GM12878 (cell line): ENCODE measurements around the gene SAMSN1. TPM values are rescaled to one million over a fixed set of nuclear protein-coding genes. Genes with fewer than 3 reads are reported as not detected.

ENCODE experiments used
- BCL11A ChIP-seq: IDR thresholded peaks from 2 replicates; pipeline ENCODE4 v1.6.1; 2011; ENCODE audit warnings: low read depth, low read length
- CEBPB ChIP-seq, 2 experiments: fragments of 150-350 bp in 1 of 2; IDR thresholded peaks; 2 replicates each; pipeline ENCODE4 v1.6.1; 2012 to 2014; ENCODE audit warnings: low read depth in 2 of 2, low read length in 2 of 2, borderline replicate concordance in 1 of 2, inconsistent platforms in 1 of 2
- HCFC1 ChIP-seq: fragments of 150-350 bp; IDR thresholded peaks from 2 replicates; pipeline ENCODE4 v1.6.1; 2014; ENCODE audit warnings: low read length
- IKZF1 ChIP-seq: fragments of 450-650 bp; conservative IDR thresholded peaks from 2 replicates; pipeline ENCODE4 v1.6.1; 2017; ENCODE audit warnings: antibody characterized with exemption, mild to moderate bottlenecking
- JUNB ChIP-seq: IDR thresholded peaks from 2 replicates; pipeline ENCODE4 v1.6.1; 2016; ENCODE audit warnings: antibody characterized with exemption, mild to moderate bottlenecking
- MEF2B ChIP-seq: fragments of 450-650 bp; IDR thresholded peaks from 2 replicates; pipeline ENCODE4 v1.6.1; 2018; ENCODE audit warnings: mild to moderate bottlenecking, moderate library complexity; ENCODE audit not compliant: partially characterized antibody, poor library complexity, severe bottlenecking
- MYB ChIP-seq: fragments of 150-350 bp; IDR thresholded peaks from 2 replicates; pipeline ENCODE4 v1.6.1; 2014; ENCODE audit warnings: mild to moderate bottlenecking, low read depth, low read length, borderline replicate concordance
- NBN ChIP-seq: fragments of 450-650 bp; IDR thresholded peaks from 2 replicates; pipeline ENCODE4 v1.6.1; 2016
- PML ChIP-seq: IDR thresholded peaks from 2 replicates; pipeline ENCODE4 v1.6.1; 2012; ENCODE audit warnings: low read length, inconsistent platforms
- RUNX3 ChIP-seq: IDR thresholded peaks from 2 replicates; pipeline ENCODE4 v1.6.1; 2012; ENCODE audit warnings: low read length, inconsistent platforms
- SREBF1 ChIP-seq: IDR thresholded peaks from 2 replicates; pipeline ENCODE4 v1.6.1; 2012; ENCODE audit warnings: mild to moderate bottlenecking, low read length
- SREBF2 ChIP-seq: IDR thresholded peaks from 2 replicates; pipeline ENCODE4 v1.6.1; 2012; ENCODE audit warnings: mild to moderate bottlenecking, low read length
- SRF ChIP-seq, 2 experiments: IDR thresholded peaks; 2 replicates each; pipeline ENCODE4 v1.6.1; 2011; ENCODE audit warnings: low read depth in 2 of 2, low read length in 2 of 2, mild to moderate bottlenecking in 1 of 2, moderate library complexity in 1 of 2
- ZNF384 ChIP-seq: IDR thresholded peaks from 2 replicates; pipeline ENCODE4 v1.6.1; 2012; ENCODE audit warnings: low read depth, mild to moderate bottlenecking, low read length, improper control_type of control experiment, borderline replicate concordance
- polyA plus RNA-seq, 11 experiments: library from polyadenylated mRNA; depleted of rRNA in 4 of 11; unstranded in 6 of 11; stranded (reverse) in 5 of 11; fragments of >200 nt; fragmentation: Nextera tagmentation in 4 of 11; fragmentation: Illumina TruSeq in 1 of 11; extraction: Ambion mirVana in 4 of 11; extraction: Trizol in 1 of 11; gene quantifications; 1 replicate in 1 of 11; 2 replicates in 10 of 11; pipeline versions ENCODE4 v1.2.1 to v1.2.3, GENCODE V29; 2011 to 2016; ENCODE audit warnings: inconsistent platforms in 2 of 11, missing spikeins in 2 of 11, low read depth in 1 of 11
- total RNA-seq, 4 experiments: library from RNA; depleted of rRNA in 3 of 4; stranded (reverse); fragments of >200 nt in 3 of 4; fragmentation: Illumina TruSeq in 1 of 4; extraction: Trizol in 1 of 4; gene quantifications; 2 replicates each; pipeline versions ENCODE4 v1.2.1 to v1.2.3, GENCODE V29; 2013 to 2021
- TF ChIP-seq, protein P1 (sequence below): fragments of 450-650 bp; IDR thresholded peaks from 2 replicates; pipeline ENCODE4 v1.6.1; 2017; ENCODE audit warnings: mild to moderate bottlenecking, moderate library complexity
- TF ChIP-seq, protein P2 (sequence below): fragments of 450-650 bp; formaldehyde crosslinking; IDR thresholded peaks from 2 replicates; pipeline ENCODE4 v1.5.0; 2022; ENCODE audit warnings: mild to moderate bottlenecking, missing genetic modification characterization
- TF ChIP-seq, protein P3 (sequence below): fragments of 450-650 bp; IDR thresholded peaks from 2 replicates; pipeline ENCODE4 v1.6.1; 2017; ENCODE audit warnings: mild to moderate bottlenecking, low read depth, inconsistent platforms; ENCODE audit not compliant: poor library complexity, severe bottlenecking
- TF ChIP-seq, protein P4 (sequence below): IDR thresholded peaks from 2 replicates; pipeline ENCODE4 v1.6.1; 2012; ENCODE audit warnings: low read depth, low read length, improper control_type of control experiment

SAMSN1 gene
- total and polyA plus RNA-seq, 10 of the 15 experiments (the other 5 are each of a cell fraction or from before 2014, with no cell fraction given), result 23.2 to 102 (median 44.9) TPM

DNA sequence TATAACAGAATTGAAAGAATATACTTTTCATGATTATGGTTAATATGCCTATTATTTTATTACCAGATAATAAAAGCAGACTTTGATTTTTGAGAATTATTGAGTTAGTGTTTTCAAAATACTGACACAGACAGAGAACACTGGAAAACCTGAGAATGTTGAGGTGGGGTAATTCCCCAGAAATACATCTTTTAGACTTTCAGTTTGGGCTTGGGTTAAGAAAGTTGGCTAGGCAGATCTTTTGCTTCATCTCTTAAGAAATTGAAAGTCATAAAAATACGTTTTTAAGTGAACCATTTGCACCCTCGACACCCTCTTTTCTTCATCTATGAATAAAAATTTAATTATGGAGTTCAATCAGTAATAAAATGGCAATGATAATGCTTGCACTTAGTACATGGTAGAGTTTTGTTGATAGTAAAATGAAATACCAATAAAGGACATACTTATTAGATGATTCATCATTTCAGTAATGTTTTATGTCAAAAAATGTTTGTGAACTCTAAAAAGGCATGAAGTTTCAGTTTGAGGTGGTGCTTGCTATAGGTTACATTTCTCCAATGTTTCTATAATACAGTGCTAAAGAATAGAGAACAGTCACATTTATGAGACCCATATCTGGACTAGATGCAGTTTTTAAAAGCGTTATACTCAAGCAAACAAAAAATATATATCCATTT, 1.9 kb upstream of the SAMSN1 start (continued):
- TF ChIP-seq IKZF1, result no peak
- TF ChIP-seq CEBPB (IDR thresholded peaks at IDR 0.05; ENCODE audit: borderline replicate concordance in 1 of 2, low read depth in 2 of 2, low read length in 2 of 2), result no peak
- TF ChIP-seq SREBF1, result no peak
- TF ChIP-seq SRF (IDR thresholded peaks at IDR 0.05; ENCODE audit: low read depth in 2 of 2, low read length in 2 of 2), result no peak
- TF ChIP-seq, protein P1, sequence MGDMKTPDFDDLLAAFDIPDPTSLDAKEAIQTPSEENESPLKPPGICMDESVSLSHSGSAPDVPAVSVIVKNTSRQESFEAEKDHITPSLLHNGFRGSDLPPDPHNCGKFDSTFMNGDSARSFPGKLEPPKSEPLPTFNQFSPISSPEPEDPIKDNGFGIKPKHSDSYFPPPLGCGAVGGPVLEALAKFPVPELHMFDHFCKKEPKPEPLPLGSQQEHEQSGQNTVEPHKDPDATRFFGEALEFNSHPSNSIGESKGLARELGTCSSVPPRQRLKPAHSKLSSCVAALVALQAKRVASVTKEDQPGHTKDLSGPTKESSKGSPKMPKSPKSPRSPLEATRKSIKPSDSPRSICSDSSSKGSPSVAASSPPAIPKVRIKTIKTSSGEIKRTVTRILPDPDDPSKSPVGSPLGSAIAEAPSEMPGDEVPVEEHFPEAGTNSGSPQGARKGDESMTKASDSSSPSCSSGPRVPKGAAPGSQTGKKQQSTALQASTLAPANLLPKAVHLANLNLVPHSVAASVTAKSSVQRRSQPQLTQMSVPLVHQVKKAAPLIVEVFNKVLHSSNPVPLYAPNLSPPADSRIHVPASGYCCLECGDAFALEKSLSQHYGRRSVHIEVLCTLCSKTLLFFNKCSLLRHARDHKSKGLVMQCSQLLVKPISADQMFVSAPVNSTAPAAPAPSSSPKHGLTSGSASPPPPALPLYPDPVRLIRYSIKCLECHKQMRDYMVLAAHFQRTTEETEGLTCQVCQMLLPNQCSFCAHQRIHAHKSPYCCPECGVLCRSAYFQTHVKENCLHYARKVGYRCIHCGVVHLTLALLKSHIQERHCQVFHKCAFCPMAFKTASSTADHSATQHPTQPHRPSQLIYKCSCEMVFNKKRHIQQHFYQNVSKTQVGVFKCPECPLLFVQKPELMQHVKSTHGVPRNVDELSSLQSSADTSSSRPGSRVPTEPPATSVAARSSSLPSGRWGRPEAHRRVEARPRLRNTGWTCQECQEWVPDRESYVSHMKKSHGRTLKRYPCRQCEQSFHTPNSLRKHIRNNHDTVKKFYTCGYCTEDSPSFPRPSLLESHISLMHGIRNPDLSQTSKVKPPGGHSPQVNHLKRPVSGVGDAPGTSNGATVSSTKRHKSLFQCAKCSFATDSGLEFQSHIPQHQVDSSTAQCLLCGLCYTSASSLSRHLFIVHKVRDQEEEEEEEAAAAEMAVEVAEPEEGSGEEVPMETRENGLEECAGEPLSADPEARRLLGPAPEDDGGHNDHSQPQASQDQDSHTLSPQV, result no peak
- TF ChIP-seq HCFC1, result no peak
- TF ChIP-seq PML, result 0 out of 2 replicates have a peak, but pooled peaks have one; percentile 37
- peak; percentile 62; the same call in 1 of the 2 replicates for TF ChIP-seq RUNX3
- TF ChIP-seq, protein P2, sequence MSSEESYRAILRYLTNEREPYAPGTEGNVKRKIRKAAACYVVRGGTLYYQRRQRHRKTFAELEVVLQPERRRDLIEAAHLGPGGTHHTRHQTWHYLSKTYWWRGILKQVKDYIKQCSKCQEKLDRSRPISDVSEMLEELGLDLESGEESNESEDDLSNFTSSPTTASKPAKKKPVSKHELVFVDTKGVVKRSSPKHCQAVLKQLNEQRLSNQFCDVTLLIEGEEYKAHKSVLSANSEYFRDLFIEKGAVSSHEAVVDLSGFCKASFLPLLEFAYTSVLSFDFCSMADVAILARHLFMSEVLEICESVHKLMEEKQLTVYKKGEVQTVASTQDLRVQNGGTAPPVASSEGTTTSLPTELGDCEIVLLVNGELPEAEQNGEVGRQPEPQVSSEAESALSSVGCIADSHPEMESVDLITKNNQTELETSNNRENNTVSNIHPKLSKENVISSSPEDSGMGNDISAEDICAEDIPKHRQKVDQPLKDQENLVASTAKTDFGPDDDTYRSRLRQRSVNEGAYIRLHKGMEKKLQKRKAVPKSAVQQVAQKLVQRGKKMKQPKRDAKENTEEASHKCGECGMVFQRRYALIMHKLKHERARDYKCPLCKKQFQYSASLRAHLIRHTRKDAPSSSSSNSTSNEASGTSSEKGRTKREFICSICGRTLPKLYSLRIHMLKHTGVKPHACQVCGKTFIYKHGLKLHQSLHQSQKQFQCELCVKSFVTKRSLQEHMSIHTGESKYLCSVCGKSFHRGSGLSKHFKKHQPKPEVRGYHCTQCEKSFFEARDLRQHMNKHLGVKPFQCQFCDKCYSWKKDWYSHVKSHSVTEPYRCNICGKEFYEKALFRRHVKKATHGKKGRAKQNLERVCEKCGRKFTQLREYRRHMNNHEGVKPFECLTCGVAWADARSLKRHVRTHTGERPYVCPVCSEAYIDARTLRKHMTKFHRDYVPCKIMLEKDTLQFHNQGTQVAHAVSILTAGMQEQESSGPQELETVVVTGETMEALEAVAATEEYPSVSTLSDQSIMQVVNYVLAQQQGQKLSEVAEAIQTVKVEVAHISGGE, result no peak
- no peak for TF ChIP-seq BCL11A
- TF ChIP-seq, protein P3, sequence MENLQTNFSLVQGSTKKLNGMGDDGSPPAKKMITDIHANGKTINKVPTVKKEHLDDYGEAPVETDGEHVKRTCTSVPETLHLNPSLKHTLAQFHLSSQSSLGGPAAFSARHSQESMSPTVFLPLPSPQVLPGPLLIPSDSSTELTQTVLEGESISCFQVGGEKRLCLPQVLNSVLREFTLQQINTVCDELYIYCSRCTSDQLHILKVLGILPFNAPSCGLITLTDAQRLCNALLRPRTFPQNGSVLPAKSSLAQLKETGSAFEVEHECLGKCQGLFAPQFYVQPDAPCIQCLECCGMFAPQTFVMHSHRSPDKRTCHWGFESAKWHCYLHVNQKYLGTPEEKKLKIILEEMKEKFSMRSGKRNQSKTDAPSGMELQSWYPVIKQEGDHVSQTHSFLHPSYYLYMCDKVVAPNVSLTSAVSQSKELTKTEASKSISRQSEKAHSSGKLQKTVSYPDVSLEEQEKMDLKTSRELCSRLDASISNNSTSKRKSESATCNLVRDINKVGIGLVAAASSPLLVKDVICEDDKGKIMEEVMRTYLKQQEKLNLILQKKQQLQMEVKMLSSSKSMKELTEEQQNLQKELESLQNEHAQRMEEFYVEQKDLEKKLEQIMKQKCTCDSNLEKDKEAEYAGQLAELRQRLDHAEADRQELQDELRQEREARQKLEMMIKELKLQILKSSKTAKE, result peak; percentile 46
- TF ChIP-seq SREBF2, result no peak
- peak; percentile 85 for TF ChIP-seq JUNB
- TF ChIP-seq, protein P4, sequence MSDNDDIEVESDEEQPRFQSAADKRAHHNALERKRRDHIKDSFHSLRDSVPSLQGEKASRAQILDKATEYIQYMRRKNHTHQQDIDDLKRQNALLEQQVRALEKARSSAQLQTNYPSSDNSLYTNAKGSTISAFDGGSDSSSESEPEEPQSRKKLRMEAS, result no peak
- no peak for TF ChIP-seq MYB
- TF ChIP-seq MEF2B, result no peak
- TF ChIP-seq ZNF384, result no peak
- TF ChIP-seq NBN, result no peak
